Activated CD4-positive, alpha-beta T cell treated with anti-CD3 and anti-CD28 coated beads, Interleukin-10, Interleukin-2, amounts not matched to agents 100 ng/mL and 50 ng/mL, durations not matched to agents 16 hours and 8 hours (primary cell): Measurements from ENCODE around the gene MARS2.
"Not testable (repeated sequence)": the region's sequence is repeated elsewhere in the genome, so short reads cannot be mapped to it uniquely, and the experiment has no call there.

Experiments used
- DNase-seq: peaks from one replicate; pipeline ENCODE4 v3.0.0-alpha.2; 2020

The MARS2 gene

GRCh38 chr2:197707316-197708213, 2.4 kb downstream of the MARS2 start:
- DNase-seq, result peak; percentile 53

- DNase-seq, result no peak
Measured at GRCh38 chr2:197708331-197708730, 3.2 kb downstream of the MARS2 start.

- DNase-seq, result not testable (repeated sequence)
Measured at GRCh38 chr2:197709140-197709539, 4.0 kb downstream of the MARS2 start.

- peak; percentile 71 for DNase-seq
Measured at GRCh38 chr2:197710424-197711042, 5.4 kb downstream of the MARS2 start.

GRCh38 chr2:197711578-197711977, 6.4 kb downstream of the MARS2 start:
- no peak for DNase-seq

- no peak for DNase-seq
Measured at GRCh38 chr2:197713271-197713670, 8.1 kb downstream of the MARS2 start.

GRCh38 chr2:197717863-197718262, 12.7 kb downstream of the MARS2 start:
- DNase-seq, result no peak

- no peak for DNase-seq
Measured at GRCh38 chr2:197727011-197727410, 21.8 kb downstream of the MARS2 start.

GRCh38 chr2:197728555-197729544, 23.7 kb downstream of the MARS2 start:
- not testable (repeated sequence) for DNase-seq

GRCh38 chr2:197740200-197740599, 35.0 kb downstream of the MARS2 start:
- DNase-seq, result no peak
